ENCODE data around the gene ASCC1.
A peak's percentile ranks its signal among the peaks of the same experiment; 100 is the strongest.

GRCh38 chr10:72260239-72260975 lies 44.3 kb upstream of the ASCC1 start:
- TF ChIP-seq CTCF (conservative IDR thresholded peaks at IDR 0.05; ENCODE audit: low read depth, low read length) = no peak
- TF ChIP-seq MAFK (IDR thresholded peaks at IDR 0.05; ENCODE audit: low read depth, low read length) = peak; percentile 97
- TF ChIP-seq MAZ (IDR thresholded peaks at IDR 0.05; ENCODE audit: borderline replicate concordance, low read depth, low read length) = no peak
- no peak for TF ChIP-seq SMC3 (IDR thresholded peaks at IDR 0.05; ENCODE audit: low read depth, low read length)
- no peak for TF ChIP-seq POLR2A (IDR thresholded peaks at IDR 0.05; ENCODE audit: low read depth, low read length)
- TF ChIP-seq RAD21 (IDR thresholded peaks at IDR 0.05; ENCODE audit: low read length) = no peak
- no peak for TF ChIP-seq FOS (IDR thresholded peaks at IDR 0.05; ENCODE audit: low read depth, low read length)
- TF ChIP-seq CHD1 (IDR thresholded peaks at IDR 0.05; ENCODE audit: low read depth, low read length) = no peak
- TF ChIP-seq RFX5 (IDR thresholded peaks at IDR 0.05; ENCODE audit: low read depth, low read length) = no peak
- TF ChIP-seq BHLHE40 (IDR thresholded peaks at IDR 0.05; ENCODE audit: low read depth, low read length) = no peak
- no peak for TF ChIP-seq CEBPB (IDR thresholded peaks at IDR 0.05; ENCODE audit: low read depth, low read length)
- TF ChIP-seq USF2 (IDR thresholded peaks at IDR 0.05; ENCODE audit: low read depth, low read length) = no peak
- no peak for TF ChIP-seq ELK1 (IDR thresholded peaks at IDR 0.05; ENCODE audit: borderline replicate concordance, low read depth, low read length)
- TF ChIP-seq MXI1 (IDR thresholded peaks at IDR 0.05; ENCODE audit: borderline replicate concordance, low read depth, low read length) = no peak

All from IMR-90 (cell line).